ENCODE measurements around the gene ZNF609. TPM values are rescaled to one million over a fixed set of nuclear protein-coding genes. Genes with fewer than 3 reads are reported as not detected.
A peak's percentile ranks its signal among the peaks of the same experiment; 100 is the strongest.

ZNF609 gene
- total and polyA plus RNA-seq, 2 experiments from 2014 or later, result 6.3 to 11.3 TPM

DNA sequence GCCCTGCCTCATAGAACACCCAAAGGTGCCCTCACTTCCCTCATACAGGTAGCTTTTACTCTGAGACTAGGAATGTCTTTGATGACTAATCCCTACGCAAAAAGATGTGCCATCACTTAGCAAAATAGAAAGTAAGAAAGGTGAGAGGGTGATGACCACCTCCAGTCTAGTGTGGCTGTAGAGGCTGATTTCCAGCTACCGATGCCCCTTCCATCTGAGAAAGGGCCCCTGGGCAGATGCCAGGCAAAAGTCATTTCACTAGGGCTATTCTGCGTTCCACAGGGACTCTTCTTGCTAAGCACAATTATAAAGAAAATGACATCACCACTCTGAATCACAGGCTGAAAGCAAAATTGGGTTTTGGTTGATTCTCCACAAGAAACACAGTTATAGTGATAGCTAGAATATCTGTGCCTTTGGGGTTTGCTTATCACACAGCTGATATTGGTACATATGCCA is 237.6 kb downstream of the ZNF609 start:
- H3K36me3 ChIP-seq (ENCODE audit: low read depth), result no peaks in the 10 kb centered on the region
- DNase-seq, result peak; percentile 56
- no peak overlapping the region for H3K4me3 ChIP-seq
- H2AFZ ChIP-seq, result no peak overlapping the region
- in situ Hi-C loops (cut with MboI), result no loop called here
- peaks cover 34% of the 10 kb centered on the region for H3F3A ChIP-seq (ENCODE audit: insufficient read depth)
- no peak overlapping the region for H3K9ac ChIP-seq
- H3K27ac ChIP-seq, result no peak overlapping the region
- H3K4me1 ChIP-seq (ENCODE audit: insufficient read depth), result peaks cover 54% of the 10 kb centered on the region
- no peaks in the 10 kb centered on the region for H3K27me3 ChIP-seq (replicated peaks; ENCODE audit: insufficient read depth)
- H3K4me2 ChIP-seq (ENCODE audit: unreplicated experiment), result peak overlapping the region; percentile 21
- H4K20me1 ChIP-seq (ENCODE audit: insufficient read depth), result peaks cover 12% of the 10 kb centered on the region; the same call in 1 of the 2 replicates
- no peak for TF ChIP-seq EZH2 (IDR thresholded peaks at IDR 0.05; ENCODE audit: insufficient read depth, poor library complexity, severe bottlenecking)
- TF ChIP-seq EZH2phosphoT487 (IDR thresholded peaks at IDR 0.05; ENCODE audit: insufficient read depth, low read depth), result no peak
- no peaks in the 10 kb centered on the region for H3K9me2 ChIP-seq (ENCODE audit: insufficient read depth)
- H3K9me3 ChIP-seq (ENCODE audit: low read depth), result no peaks in the 10 kb centered on the region
- 69 to 78% methylated on average over 3 of the region's 3 CpGs for WGBS, 2 experiments (ENCODE audit: low coverage in 1 of 2, low lambda C conversion rate in 2 of 2, missing lambda C conversion rate in 2 of 2)
- H3K79me2 ChIP-seq (ENCODE audit: insufficient read depth), result peaks cover 95% of the 10 kb centered on the region

DNA sequence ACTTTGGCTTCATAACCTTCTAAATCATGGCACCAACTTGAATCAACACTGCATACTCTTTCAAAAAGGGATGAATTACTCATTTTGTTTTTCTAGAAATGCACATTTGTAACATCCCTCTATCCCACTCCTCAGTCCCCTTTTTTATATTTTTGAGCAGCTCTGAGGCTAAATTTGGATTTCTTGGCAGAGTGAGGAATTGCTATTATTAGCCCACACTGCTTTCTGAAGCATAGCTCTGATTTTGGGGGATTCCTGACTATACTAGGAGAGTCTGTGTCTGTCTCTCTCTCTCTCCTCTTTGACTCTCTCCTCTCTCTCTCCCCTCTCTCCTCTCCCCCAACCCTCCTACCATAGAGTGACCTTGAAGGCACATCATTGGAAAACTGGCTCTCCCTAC is 238.4 kb downstream of the ZNF609 start:
- no peak for DNase-seq
- Histone ChIP-seq H3K4me3 (no peak overlapping the region), H3K79me2 (ENCODE audit: insufficient read depth) (peaks cover 91% of the 10 kb centered on the region), H3K4me2 (ENCODE audit: unreplicated experiment) (peak overlapping the region; percentile 21), H3F3A (ENCODE audit: insufficient read depth) (peaks cover 26% of the 10 kb centered on the region), H3K27ac (no peak overlapping the region), H3K9me3 (ENCODE audit: low read depth) (no peaks in the 10 kb centered on the region), H3K27me3 (replicated peaks; ENCODE audit: insufficient read depth) (no peaks in the 10 kb centered on the region), H3K4me1 (ENCODE audit: insufficient read depth) (peaks cover 45% of the 10 kb centered on the region), H4K20me1 (ENCODE audit: insufficient read depth) (peaks cover 8% of the 10 kb centered on the region; the same call in 1 of the 2 replicates), H3K9ac (no peak overlapping the region), H3K36me3 (ENCODE audit: low read depth) (no peaks in the 10 kb centered on the region), H2AFZ (no peak overlapping the region), H3K9me2 (ENCODE audit: insufficient read depth) (no peaks in the 10 kb centered on the region)
- in situ Hi-C loops (cut with MboI), result no loop called here
- TF ChIP-seq EZH2phosphoT487 (IDR thresholded peaks at IDR 0.05; ENCODE audit: insufficient read depth, low read depth) (no peak), EZH2 (IDR thresholded peaks at IDR 0.05; ENCODE audit: insufficient read depth, poor library complexity, severe bottlenecking) (no peak)

DNA sequence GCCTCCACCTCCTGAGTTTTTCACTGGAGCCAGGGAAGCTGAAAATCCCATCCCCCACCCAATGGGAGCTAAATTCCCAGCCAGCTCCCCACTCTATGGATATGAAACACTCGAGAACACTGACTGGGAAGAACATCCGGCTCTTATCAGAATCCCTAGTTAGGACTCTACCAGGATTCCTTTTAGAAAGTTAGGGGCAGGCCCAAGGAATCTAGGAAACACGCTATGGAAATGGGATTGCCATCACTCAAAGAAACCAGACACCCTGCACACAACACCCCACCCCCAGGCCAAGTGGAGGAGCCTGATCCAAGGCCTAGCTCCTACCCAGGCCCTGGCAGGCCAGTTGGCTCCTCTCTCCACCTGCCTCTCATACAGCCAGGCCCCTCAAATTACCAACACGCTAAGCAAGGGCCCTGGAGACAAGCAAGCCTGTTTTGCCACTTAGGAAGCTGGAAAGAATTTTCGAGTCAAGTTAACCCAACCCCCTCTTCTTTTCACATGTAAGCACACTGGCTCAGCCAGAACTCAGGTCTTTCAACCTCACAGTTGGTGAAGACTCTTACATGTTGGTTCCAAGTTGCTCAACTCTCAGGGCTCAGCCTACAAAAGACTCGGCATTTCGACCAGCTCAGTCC is 239.5 kb downstream of the ZNF609 start:
- in situ Hi-C loops (cut with MboI), result no loop called here
- H3K27ac ChIP-seq, result peak overlapping the region; percentile 11; the same call in 1 of the 2 replicates
- DNase-seq, result peak; percentile 60
- peaks cover 23% of the 10 kb centered on the region for H3F3A ChIP-seq (ENCODE audit: insufficient read depth)
- H3K9me3 ChIP-seq (ENCODE audit: low read depth), result no peaks in the 10 kb centered on the region
- H3K4me1 ChIP-seq (ENCODE audit: insufficient read depth), result peaks cover 45% of the 10 kb centered on the region
- H3K27me3 ChIP-seq (replicated peaks; ENCODE audit: insufficient read depth), result no peaks in the 10 kb centered on the region
- H3K4me3 ChIP-seq, result peak overlapping the region; percentile 85
- H3K4me2 ChIP-seq (ENCODE audit: unreplicated experiment), result peak overlapping the region; percentile 95
- 11 to 16% methylated on average over 7 of the region's 7 CpGs for WGBS, 2 experiments (ENCODE audit: low coverage in 1 of 2, low lambda C conversion rate in 2 of 2, missing lambda C conversion rate in 2 of 2)
- TF ChIP-seq EZH2phosphoT487 (IDR thresholded peaks at IDR 0.05; ENCODE audit: insufficient read depth, low read depth) (no peak), EZH2 (IDR thresholded peaks at IDR 0.05; ENCODE audit: insufficient read depth, poor library complexity, severe bottlenecking) (no peak)
- H3K9ac ChIP-seq, result peak overlapping the region; percentile 13; the same call in 1 of the 2 replicates
- H3K36me3 ChIP-seq (ENCODE audit: low read depth), result no peaks in the 10 kb centered on the region
- H2AFZ ChIP-seq, result no peak overlapping the region
- peaks cover 8% of the 10 kb centered on the region; the same call in 1 of the 2 replicates for H4K20me1 ChIP-seq (ENCODE audit: insufficient read depth)
- H3K79me2 ChIP-seq (ENCODE audit: insufficient read depth), result peaks cover 80% of the 10 kb centered on the region
- no peaks in the 10 kb centered on the region for H3K9me2 ChIP-seq (ENCODE audit: insufficient read depth)

DNA sequence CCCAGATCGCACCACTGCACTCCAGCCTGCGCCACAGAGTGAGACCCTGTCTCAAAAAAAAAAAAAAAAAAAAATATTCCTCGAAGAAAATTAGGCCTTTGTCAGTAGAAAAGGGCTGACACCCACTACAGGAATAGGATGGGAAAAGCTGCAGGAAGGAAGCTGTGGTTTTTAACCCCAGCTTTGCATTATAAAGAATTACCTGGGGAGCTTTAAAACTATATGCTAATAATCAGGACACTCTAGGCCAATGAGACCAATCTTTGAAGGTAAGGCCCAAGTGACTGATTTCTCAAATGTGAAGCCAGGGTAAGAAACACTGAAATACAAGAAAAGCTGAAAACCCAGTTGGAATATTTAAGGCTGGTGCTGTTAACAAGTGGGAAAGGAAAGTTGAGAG is 240.7 kb downstream of the ZNF609 start:
- Histone ChIP-seq H3K4me2 (ENCODE audit: unreplicated experiment) (peak overlapping the region; percentile 95), H3K27ac (no peak overlapping the region), H3F3A (ENCODE audit: insufficient read depth) (peaks cover 23% of the 10 kb centered on the region), H3K4me1 (ENCODE audit: insufficient read depth) (peaks cover 45% of the 10 kb centered on the region), H4K20me1 (ENCODE audit: insufficient read depth) (peaks cover 8% of the 10 kb centered on the region; the same call in 1 of the 2 replicates), H3K27me3 (replicated peaks; ENCODE audit: insufficient read depth) (no peaks in the 10 kb centered on the region), H3K4me3 (peak overlapping the region; percentile 85), H3K9me2 (ENCODE audit: insufficient read depth) (no peaks in the 10 kb centered on the region), H3K36me3 (ENCODE audit: low read depth) (no peaks in the 10 kb centered on the region), H2AFZ (no peak overlapping the region), H3K79me2 (ENCODE audit: insufficient read depth) (peaks cover 68% of the 10 kb centered on the region), H3K9ac (peak overlapping the region; percentile 94), H3K9me3 (ENCODE audit: low read depth) (no peaks in the 10 kb centered on the region)
- WGBS, 2 experiments (ENCODE audit: low coverage in 1 of 2, low lambda C conversion rate in 2 of 2, missing lambda C conversion rate in 2 of 2), result 53 to 55% methylated on average over 2 to 3 of the region's 3 CpGs
- in situ Hi-C loops (cut with MboI), result no loop called here
- no peak for TF ChIP-seq EZH2 (IDR thresholded peaks at IDR 0.05; ENCODE audit: insufficient read depth, poor library complexity, severe bottlenecking)
- TF ChIP-seq EZH2phosphoT487 (IDR thresholded peaks at IDR 0.05; ENCODE audit: insufficient read depth, low read depth), result no peak
- no peak for DNase-seq
